22Rv1 (cell line): Measurements from ENCODE around the gene PDCL2.

Experiments
- CTCF ChIP-seq: fragments of 450-650 bp; IDR thresholded peaks from 2 replicates; pipeline ENCODE4 v1.5.1; 2017; ENCODE audit warnings: mild to moderate bottlenecking
- ZFX ChIP-seq: fragments of 450-650 bp; IDR thresholded peaks from 2 replicates; pipeline ENCODE4 v1.6.1; 2017; ENCODE audit warnings: antibody characterized with exemption, borderline replicate concordance

GRCh38 chr4:55613621-55614020 lies 21.6 kb upstream of the PDCL2 start:
- TF ChIP-seq CTCF = no peak
- TF ChIP-seq ZFX = no peak
